ENCODE data around the gene CRTAC1.

The CRTAC1 gene

DNA sequence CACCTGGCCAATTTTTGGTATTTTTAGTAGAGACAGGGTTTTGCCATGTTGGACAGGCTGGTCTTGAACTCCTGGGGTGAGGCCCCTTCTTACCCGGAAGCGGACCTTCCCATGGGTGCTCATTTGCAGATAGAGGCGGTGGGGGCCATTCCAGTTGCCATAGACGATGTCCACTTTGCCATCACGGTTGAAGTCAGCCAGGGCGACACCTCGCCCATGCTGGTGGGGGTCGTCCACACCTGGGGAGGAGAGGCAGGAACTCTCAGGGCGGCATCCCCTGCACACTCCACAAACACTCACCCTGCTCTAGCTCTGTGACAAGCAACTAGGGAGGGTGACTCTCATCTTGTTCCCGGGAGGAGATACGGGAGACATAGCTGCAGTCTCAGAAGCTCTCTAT, 125.8 kb downstream of the CRTAC1 start:
- no peaks in the 10 kb centered on the region for H3K9me3 Mint-ChIP-seq
- H3K4me1 Mint-ChIP-seq, result peaks cover 18% of the 10 kb centered on the region
- no peak for TF ChIP-seq CTCF (IDR thresholded peaks at IDR 0.05)
- no peak overlapping the region for H3K27ac Mint-ChIP-seq
- H3K4me3 Mint-ChIP-seq, result no peak overlapping the region
- DNase-seq, result no peak
- peaks cover 25% of the 10 kb centered on the region for H3K27me3 Mint-ChIP-seq (ENCODE audit: low read depth, poor library complexity)
- no peaks in the 10 kb centered on the region for H3K36me3 Mint-ChIP-seq (ENCODE audit: low read depth)

DNA sequence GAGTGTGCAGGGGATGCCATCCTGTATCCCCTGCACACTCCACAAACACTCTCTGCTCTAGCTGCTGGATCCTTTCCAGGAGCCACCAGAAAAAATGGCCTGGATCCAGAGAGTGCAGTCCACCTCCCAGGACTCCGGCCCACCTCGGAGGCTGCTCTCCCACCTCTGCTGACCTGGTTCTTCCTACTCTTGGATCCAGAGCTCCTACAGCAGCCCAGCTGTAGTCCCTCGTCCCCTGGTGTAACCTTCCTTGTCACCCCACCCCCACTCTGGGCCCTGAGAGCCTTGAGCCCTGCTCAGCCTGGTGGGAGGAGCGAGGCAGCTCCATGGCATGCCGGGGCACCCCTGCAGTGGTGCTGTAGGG, 126.4 kb downstream of the CRTAC1 start:
- Mint-ChIP-seq H3K4me1 (peaks cover 18% of the 10 kb centered on the region), H3K36me3 (ENCODE audit: low read depth) (no peaks in the 10 kb centered on the region), H3K27me3 (ENCODE audit: low read depth, poor library complexity) (peaks cover 19% of the 10 kb centered on the region), H3K9me3 (no peaks in the 10 kb centered on the region), H3K4me3 (no peak overlapping the region), H3K27ac (no peak overlapping the region)
- no peak for DNase-seq
- no peak for TF ChIP-seq CTCF (IDR thresholded peaks at IDR 0.05)

DNA sequence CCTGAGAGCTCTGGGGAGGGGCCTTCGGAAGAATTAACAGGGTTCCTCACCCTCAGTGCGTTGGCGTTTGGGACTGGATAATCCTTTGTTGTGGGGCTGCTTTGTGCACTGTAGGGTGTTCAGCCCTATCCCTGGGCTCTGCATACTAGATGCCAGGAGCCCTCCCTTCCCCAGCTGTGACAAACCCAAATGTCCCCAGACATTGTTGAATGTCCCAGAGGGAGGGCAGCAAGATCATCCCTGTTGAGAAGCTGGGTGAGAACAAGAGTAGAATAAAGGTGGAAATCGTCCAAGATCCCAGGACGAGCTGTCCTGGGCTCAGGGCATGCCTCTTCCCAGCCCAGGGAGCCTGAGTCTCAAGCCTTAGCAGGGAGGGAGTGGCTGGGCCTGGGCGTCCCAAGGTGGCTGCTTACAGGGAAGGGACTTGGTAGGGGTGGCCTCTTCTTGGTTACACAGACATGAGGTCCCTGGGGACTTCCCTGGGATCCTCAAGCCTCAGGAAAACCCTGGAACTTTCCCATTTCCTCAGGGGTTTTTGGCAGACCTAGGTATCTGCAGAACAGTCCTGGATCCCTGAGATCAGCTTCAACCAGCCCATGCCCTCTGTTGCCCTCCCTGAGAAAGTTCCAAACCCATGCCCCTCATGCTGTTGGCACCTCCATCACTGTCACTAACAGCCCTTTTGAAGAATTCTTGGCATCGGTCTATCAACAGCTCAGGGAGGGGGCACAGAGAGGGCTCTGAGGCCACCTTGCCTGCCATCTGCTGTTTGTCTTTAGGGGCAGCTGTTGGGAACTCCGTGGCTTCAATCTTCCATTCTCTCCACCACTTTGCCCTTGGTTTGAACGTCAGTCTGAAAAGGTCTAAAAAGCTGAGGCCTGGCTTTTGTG, 127.0 kb downstream of the CRTAC1 start:
- DNase-seq, result no peak
- peaks cover 18% of the 10 kb centered on the region for H3K27me3 Mint-ChIP-seq (ENCODE audit: low read depth, poor library complexity)
- no peak overlapping the region for H3K4me3 Mint-ChIP-seq
- no peaks in the 10 kb centered on the region for H3K36me3 Mint-ChIP-seq (ENCODE audit: low read depth)
- H3K9me3 Mint-ChIP-seq, result no peaks in the 10 kb centered on the region
- H3K27ac Mint-ChIP-seq, result no peak overlapping the region
- TF ChIP-seq CTCF (IDR thresholded peaks at IDR 0.05), result no peak
- peaks cover 18% of the 10 kb centered on the region for H3K4me1 Mint-ChIP-seq

DNA sequence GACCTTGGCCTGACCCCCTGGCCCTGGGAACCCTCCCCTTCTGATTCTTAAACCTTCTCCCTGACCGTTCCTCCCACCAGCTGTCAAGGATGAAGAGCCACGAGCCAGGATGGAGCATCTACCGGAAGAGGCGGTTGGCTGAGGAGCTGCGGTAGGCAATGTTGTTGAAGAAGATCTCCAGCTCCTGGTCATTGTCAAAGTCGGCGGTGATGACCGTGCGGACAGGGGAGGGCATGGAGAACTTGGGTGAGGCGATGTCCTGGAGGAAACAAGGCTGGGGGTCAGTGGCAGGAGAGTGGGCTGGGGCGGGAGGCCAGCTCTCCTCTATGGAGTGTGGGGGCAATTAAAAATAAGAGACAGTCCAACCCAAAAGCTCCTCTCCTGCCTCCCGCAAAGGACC, 129.0 kb downstream of the CRTAC1 start:
- Mint-ChIP-seq H3K27me3 (ENCODE audit: low read depth, poor library complexity) (peaks cover 7% of the 10 kb centered on the region), H3K9me3 (no peaks in the 10 kb centered on the region), H3K36me3 (ENCODE audit: low read depth) (no peaks in the 10 kb centered on the region), H3K4me3 (no peak overlapping the region), H3K27ac (peak overlapping the region; percentile 29), H3K4me1 (peaks cover 18% of the 10 kb centered on the region)
- no peak for TF ChIP-seq CTCF (IDR thresholded peaks at IDR 0.05)
- no peak for DNase-seq

GRCh38 chr10:97898429-97898828, 132.0 kb downstream of the CRTAC1 start:
- Mint-ChIP-seq H3K27ac (no peak overlapping the region), H3K4me1 (peaks cover 6% of the 10 kb centered on the region), H3K9me3 (no peaks in the 10 kb centered on the region), H3K4me3 (no peak overlapping the region), H3K36me3 (ENCODE audit: low read depth) (no peaks in the 10 kb centered on the region), H3K27me3 (ENCODE audit: low read depth, poor library complexity) (peaks cover 7% of the 10 kb centered on the region)
- no peak for DNase-seq
- no peak for TF ChIP-seq CTCF (IDR thresholded peaks at IDR 0.05)
